ENCODE measurements around the gene PUS7. TPM values are rescaled to one million over a fixed set of nuclear protein-coding genes. Genes with fewer than 3 reads are reported as not detected.
"Not testable (repeated sequence)": the region's sequence is repeated elsewhere in the genome, so short reads cannot be mapped to it uniquely, and the experiment has no call there.

PUS7 gene
- total and polyA plus RNA-seq, 4 donors: 5.0 to 16.7 (median 10.8) TPM

DNA sequence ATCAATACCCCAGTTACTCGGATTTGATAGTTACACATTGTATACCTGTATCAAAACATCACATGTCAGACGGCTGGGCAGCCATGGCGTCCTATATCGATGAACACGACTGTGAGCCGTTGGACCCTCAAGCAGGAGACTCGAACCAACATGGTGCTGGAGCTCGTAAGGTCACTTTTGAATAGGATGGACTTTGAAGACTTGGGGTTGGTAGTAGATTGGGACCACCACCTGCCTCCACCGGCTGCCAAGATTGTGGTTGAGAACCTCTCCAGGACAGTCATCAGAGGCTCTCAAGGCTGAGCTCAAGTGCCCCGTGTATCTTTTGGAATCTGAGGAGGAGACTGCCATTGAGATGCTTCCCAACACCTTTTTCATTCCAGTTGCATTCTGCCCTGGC lies 8.1 kb upstream of the PUS7 start:
- ATAC-seq (ENCODE audit: insufficient read depth, low FRiP score) (no peak), DNase-seq (no peak)
- 93 to 95% methylated on average over 10 of the region's 10 CpGs for WGBS, 2 donors
- TF ChIP-seq, protein P1, sequence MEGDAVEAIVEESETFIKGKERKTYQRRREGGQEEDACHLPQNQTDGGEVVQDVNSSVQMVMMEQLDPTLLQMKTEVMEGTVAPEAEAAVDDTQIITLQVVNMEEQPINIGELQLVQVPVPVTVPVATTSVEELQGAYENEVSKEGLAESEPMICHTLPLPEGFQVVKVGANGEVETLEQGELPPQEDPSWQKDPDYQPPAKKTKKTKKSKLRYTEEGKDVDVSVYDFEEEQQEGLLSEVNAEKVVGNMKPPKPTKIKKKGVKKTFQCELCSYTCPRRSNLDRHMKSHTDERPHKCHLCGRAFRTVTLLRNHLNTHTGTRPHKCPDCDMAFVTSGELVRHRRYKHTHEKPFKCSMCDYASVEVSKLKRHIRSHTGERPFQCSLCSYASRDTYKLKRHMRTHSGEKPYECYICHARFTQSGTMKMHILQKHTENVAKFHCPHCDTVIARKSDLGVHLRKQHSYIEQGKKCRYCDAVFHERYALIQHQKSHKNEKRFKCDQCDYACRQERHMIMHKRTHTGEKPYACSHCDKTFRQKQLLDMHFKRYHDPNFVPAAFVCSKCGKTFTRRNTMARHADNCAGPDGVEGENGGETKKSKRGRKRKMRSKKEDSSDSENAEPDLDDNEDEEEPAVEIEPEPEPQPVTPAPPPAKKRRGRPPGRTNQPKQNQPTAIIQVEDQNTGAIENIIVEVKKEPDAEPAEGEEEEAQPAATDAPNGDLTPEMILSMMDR (IDR thresholded peaks at IDR 0.05; ENCODE audit: control extremely low read depth, extremely low read depth): no peak
- H3K9me3 ChIP-seq (ENCODE audit: control insufficient read depth in 4 of 4, insufficient read depth in 3 of 4, low read length in 3 of 4): no peaks in the 10 kb centered on the region
- H3K9ac ChIP-seq (ENCODE audit: insufficient read depth in 1 of 2, low read length in 2 of 2): no peak overlapping the region
- H3K4me3 ChIP-seq: no peak overlapping the region
- H3K36me3 ChIP-seq (ENCODE audit: control insufficient read depth in 4 of 4, insufficient read depth in 4 of 4, low read length in 4 of 4): peaks cover 0 to 3% (median 0%) of the 10 kb centered on the region in 4 donors
- peaks cover 0 to 14% (median 3%) of the 10 kb centered on the region in 5 donors for H3K4me1 ChIP-seq (ENCODE audit: control insufficient read depth in 5 of 5, insufficient read depth in 5 of 5, low read length in 5 of 5)
- no peaks in the 10 kb centered on the region for H3K27me3 ChIP-seq (ENCODE audit: control insufficient read depth in 3 of 3, insufficient read depth in 3 of 3, low read length in 2 of 3)
- H3K27ac ChIP-seq (ENCODE audit: low read depth in 1 of 2, low read length in 1 of 2): no peak overlapping the region

DNA sequence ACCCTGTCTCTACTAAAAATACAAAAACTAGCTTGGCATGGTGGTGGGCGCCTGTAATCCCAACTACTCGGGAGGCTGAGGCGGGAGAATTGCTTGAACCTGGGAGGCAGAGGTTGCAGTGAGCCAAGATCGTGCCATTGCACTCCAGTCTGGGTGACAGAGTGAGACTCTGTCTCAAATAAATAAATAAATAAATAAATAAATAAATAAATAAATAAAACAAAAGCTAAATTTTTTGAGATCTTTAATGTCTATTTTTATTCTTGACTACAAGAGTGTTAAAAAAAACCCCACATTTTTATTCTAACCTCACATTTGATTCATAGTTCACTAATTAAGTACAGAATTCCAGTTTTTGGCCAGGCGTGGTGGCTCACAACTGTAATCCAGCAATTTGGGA lies 5.7 kb upstream of the PUS7 start:
- not testable (repeated sequence) for ATAC-seq (ENCODE audit: insufficient read depth, low FRiP score); DNase-seq
- 90 to 99% methylated on average over 5 of the region's 5 CpGs for WGBS, 2 donors

DNA sequence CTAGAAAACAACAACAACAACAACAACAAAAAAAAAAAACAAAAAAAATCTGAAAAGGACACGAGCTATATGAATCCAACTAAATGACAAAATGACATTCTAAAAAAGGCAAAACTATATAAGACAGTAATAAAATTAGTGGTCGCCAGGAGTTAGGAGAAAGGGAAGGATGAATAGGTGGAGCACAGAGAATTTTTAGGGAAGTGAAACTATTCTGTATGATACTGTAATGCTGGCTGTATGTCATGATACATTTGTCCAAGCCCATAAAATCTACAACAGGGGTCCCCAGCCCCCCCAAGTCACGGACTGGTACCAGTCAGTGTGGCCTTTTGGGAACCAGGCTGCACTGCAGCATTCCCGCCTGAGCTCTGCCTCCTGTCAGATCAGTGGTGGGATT lies 2.8 kb upstream of the PUS7 start:
- DNase-seq (no peak), ATAC-seq (ENCODE audit: insufficient read depth, low FRiP score) (no peak)
- Histone ChIP-seq H3K27ac (ENCODE audit: low read depth in 1 of 2, low read length in 1 of 2) (no peak overlapping the region), H3K9me3 (ENCODE audit: control insufficient read depth in 4 of 4, insufficient read depth in 3 of 4, low read length in 3 of 4) (no peaks in the 10 kb centered on the region), H3K36me3 (ENCODE audit: control insufficient read depth in 4 of 4, insufficient read depth in 4 of 4, low read length in 4 of 4) (peaks cover 0 to under 1% (median 0%) of the 10 kb centered on the region in 4 donors), H3K4me1 (ENCODE audit: control insufficient read depth in 5 of 5, insufficient read depth in 5 of 5, low read length in 5 of 5) (peaks cover 0 to 4% (median 0%) of the 10 kb centered on the region in 5 donors), H3K4me3 (no peak overlapping the region), H3K9ac (ENCODE audit: insufficient read depth in 1 of 2, low read length in 2 of 2) (no peak overlapping the region), H3K27me3 (ENCODE audit: control insufficient read depth in 3 of 3, insufficient read depth in 3 of 3, low read length in 2 of 3) (no peaks in the 10 kb centered on the region)
- TF ChIP-seq, protein P1 (IDR thresholded peaks at IDR 0.05; ENCODE audit: control extremely low read depth, extremely low read depth): no peak
- WGBS, 2 donors: 71 to 77% methylated on average over 4 of the region's 4 CpGs

More for the DNA sequence above, 5.7 kb upstream of the PUS7 start:
- H3K4me3 ChIP-seq; H3K4me1 ChIP-seq (ENCODE audit: control insufficient read depth in 5 of 5, insufficient read depth in 5 of 5, low read length in 5 of 5); H3K36me3 ChIP-seq (ENCODE audit: control insufficient read depth in 4 of 4, insufficient read depth in 4 of 4, low read length in 4 of 4); H3K27me3 ChIP-seq (ENCODE audit: control insufficient read depth in 3 of 3, insufficient read depth in 3 of 3, low read length in 2 of 3); H3K9ac ChIP-seq (ENCODE audit: insufficient read depth in 1 of 2, low read length in 2 of 2); H3K27ac ChIP-seq (ENCODE audit: low read depth in 1 of 2, low read length in 1 of 2); H3K9me3 ChIP-seq (ENCODE audit: control insufficient read depth in 4 of 4, insufficient read depth in 3 of 4, low read length in 3 of 4): not testable (repeated sequence)

DNA sequence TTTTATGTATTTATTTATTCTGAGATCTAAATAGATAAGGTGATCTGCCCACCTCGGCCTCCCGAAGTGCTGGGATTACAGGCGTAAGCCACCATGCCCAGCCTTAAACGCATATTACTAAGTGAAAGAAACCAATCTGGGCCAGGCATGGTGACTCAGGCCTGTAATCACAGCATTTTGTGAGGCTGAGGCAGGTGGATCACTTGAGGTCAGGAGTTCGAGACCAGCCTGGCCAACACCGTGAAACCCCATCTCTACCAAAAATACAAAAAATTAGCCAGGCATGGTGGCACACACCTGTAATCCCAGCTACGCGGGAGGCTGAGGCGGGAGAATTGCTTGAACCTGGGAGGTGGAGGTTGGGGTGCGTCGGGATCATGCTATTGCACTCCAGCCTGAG lies 2.4 kb upstream of the PUS7 start:
- DNase-seq; H3K27ac ChIP-seq (ENCODE audit: low read depth in 1 of 2, low read length in 1 of 2); ATAC-seq (ENCODE audit: insufficient read depth, low FRiP score); H3K9ac ChIP-seq (ENCODE audit: insufficient read depth in 1 of 2, low read length in 2 of 2); H3K4me3 ChIP-seq; H3K9me3 ChIP-seq (ENCODE audit: control insufficient read depth in 4 of 4, insufficient read depth in 3 of 4, low read length in 3 of 4); H3K36me3 ChIP-seq (ENCODE audit: control insufficient read depth in 4 of 4, insufficient read depth in 4 of 4, low read length in 4 of 4); H3K4me1 ChIP-seq (ENCODE audit: control insufficient read depth in 5 of 5, insufficient read depth in 5 of 5, low read length in 5 of 5); H3K27me3 ChIP-seq (ENCODE audit: control insufficient read depth in 3 of 3, insufficient read depth in 3 of 3, low read length in 2 of 3): not testable (repeated sequence)
- 92 to 96% methylated on average over 11 of the region's 11 CpGs for WGBS, 2 donors

Data from lung (tissue), 12 donors.